HepG2 (cell line): ENCODE data around the gene CPLANE2.

ENCODE experiments used
- CEBPZ ChIP-seq: IDR thresholded peaks from 2 replicates; pipeline ENCODE4 v1.6.1; 2012; ENCODE audit warnings: low read length, improper control_type of control experiment
- EHMT2 ChIP-seq: fragments of 200-600 bp; sonication (generic); IDR thresholded peaks from 2 replicates; pipeline ENCODE4 v1.7.0; 2017; ENCODE audit warnings: antibody characterized with exemption, low read depth, low read length, borderline replicate concordance
- EP300 ChIP-seq, 3 experiments: sonication (generic) in 1 of 3; formaldehyde crosslinking in 1 of 3; IDR thresholded peaks; 2 replicates each; pipeline versions ENCODE4 v1.5.1 to v1.6.1; 2011 to 2020; ENCODE audit warnings: low read depth in 2 of 3, low read length in 2 of 3, borderline replicate concordance in 1 of 3, improper control_type of control experiment in 1 of 3, mild to moderate bottlenecking in 1 of 3, missing genetic modification reagents in 1 of 3, moderate library complexity in 1 of 3
- SALL2 ChIP-seq: sonication (generic); formaldehyde crosslinking; IDR thresholded peaks from 2 replicates; pipeline ENCODE4 v1.8.1; 2023; ENCODE audit warnings: mild to moderate bottlenecking, missing genetic modification reagents, inconsistent platforms
- SIN3A ChIP-seq: IDR thresholded peaks from 2 replicates; pipeline ENCODE4 v1.6.1; 2011; ENCODE audit warnings: low read depth, mild to moderate bottlenecking, control low read depth, low read length, borderline replicate concordance
- SMC3 ChIP-seq: IDR thresholded peaks from 2 replicates; pipeline ENCODE4 v1.6.1; 2011; ENCODE audit warnings: low read length, improper control_type of control experiment
- SRSF1 ChIP-seq: fragments of 200-400 bp; formaldehyde crosslinking; optimal IDR thresholded peaks from 2 replicates; pipeline ENCODE3; 2017; ENCODE audit warnings: mild to moderate bottlenecking, low read depth, low read length, moderate library complexity
- UBTF ChIP-seq: sonication (generic); formaldehyde crosslinking; IDR thresholded peaks from 2 replicates; pipeline ENCODE4 v1.4.0; 2020; ENCODE audit warnings: mild to moderate bottlenecking, missing genetic modification reagents
- ZNF512 ChIP-seq: sonication (generic); formaldehyde crosslinking; IDR thresholded peaks from 2 replicates; pipeline ENCODE4 v1.4.0; 2020; ENCODE audit warnings: mild to moderate bottlenecking, missing genetic modification reagents
- ZNF619 ChIP-seq: sonication (generic); formaldehyde crosslinking; IDR thresholded peaks from 2 replicates; pipeline ENCODE4 v1.4.0; 2020; ENCODE audit warnings: mild to moderate bottlenecking, missing genetic modification reagents

- TF ChIP-seq SMC3 = no peak
- no peak for TF ChIP-seq SRSF1
- TF ChIP-seq EP300 (IDR thresholded peaks at IDR 0.05; ENCODE audit: low read depth in 2 of 2, low read length in 2 of 2) = no peak
- no peak for TF ChIP-seq EP300 (CRISPR knock-in tag; IDR thresholded peaks at IDR 0.05; ENCODE audit: borderline replicate concordance)
- TF ChIP-seq CEBPZ = no peak
- TF ChIP-seq SIN3A = no peak
- no peak for TF ChIP-seq EHMT2
- no peak for TF ChIP-seq ZNF512 (CRISPR knock-in tag)
- no peak for TF ChIP-seq ZNF619
- TF ChIP-seq UBTF (CRISPR knock-in tag) = no peak
- TF ChIP-seq SALL2 (CRISPR knock-in tag) = no peak
These were observed 30.8 kb upstream of the CPLANE2 start for GRCh38 chr1:16267690-16268180.
